Measurements from ENCODE around the gene STX18.

Gene STX18

GRCh38 chr4:4486969-4487368, 54.9 kb downstream of the STX18 start:
- Histone ChIP-seq H3K4me3 (ENCODE audit: control insufficient read depth in 1 of 7, extremely low read depth in 1 of 7, insufficient read depth in 4 of 7, low read depth in 2 of 7, low read length in 6 of 7) (no peak overlapping the region), H3K4me1 (ENCODE audit: control extremely low read depth in 1 of 4, control insufficient read depth in 4 of 4, insufficient read depth in 4 of 4, low read length in 3 of 4) (no peaks in the 10 kb centered on the region), H3K36me3 (ENCODE audit: control insufficient read depth in 4 of 4, insufficient read depth in 4 of 4, low read length in 3 of 4) (no peaks in the 10 kb centered on the region), H3K27ac (ENCODE audit: insufficient read depth in 1 of 2, low read depth in 1 of 2, low read length in 2 of 2, poor library complexity in 1 of 2, severe bottlenecking in 2 of 2) (no peak overlapping the region), H3K27me3 (replicated peaks in 2 of 5; ENCODE audit: control insufficient read depth in 4 of 5, insufficient read depth in 5 of 5, low read length in 4 of 5) (no peaks in the 10 kb centered on the region), H3K9me3 (ENCODE audit: control extremely low read depth in 1 of 5, control insufficient read depth in 4 of 5, insufficient read depth in 2 of 5, low read depth in 1 of 5, low read length in 4 of 5) (no peaks in the 10 kb centered on the region)
- ChIA-PET POLR2A (no interaction called here), CTCF (interaction anchor here (0.6 to 3.1 kb wide), 5 partner anchors 8 to 1325 kb away, joined by 3 to 8 read pairs (median 4); no protein-coding TSS in a partner anchor)
- no peak for DNase-seq
- 100% methylated on average over 2 of the region's 3 CpGs for WGBS (ENCODE audit: insufficient coverage)

- peaks cover 0 to 3% (median 0%) of the 10 kb centered on the region in 4 experiments for H3K36me3 ChIP-seq (ENCODE audit: control insufficient read depth in 4 of 4, insufficient read depth in 4 of 4, low read length in 3 of 4)
- H3K27me3 ChIP-seq (replicated peaks in 2 of 5; ENCODE audit: control insufficient read depth in 4 of 5, insufficient read depth in 5 of 5, low read length in 4 of 5), result no peaks in the 10 kb centered on the region
- H3K9me3 ChIP-seq (ENCODE audit: control extremely low read depth in 1 of 5, control insufficient read depth in 4 of 5, insufficient read depth in 2 of 5, low read depth in 1 of 5, low read length in 4 of 5), result no peaks in the 10 kb centered on the region
- H3K4me3 ChIP-seq (ENCODE audit: control insufficient read depth in 1 of 7, extremely low read depth in 1 of 7, insufficient read depth in 4 of 7, low read depth in 2 of 7, low read length in 6 of 7), result no peak overlapping the region
- CTCF ChIA-PET, result interaction anchor here (0.8 to 3.1 kb wide), 4 partner anchors 7 to 1327 kb away, joined by 3 to 8 read pairs (median 4); no protein-coding TSS in a partner anchor
- POLR2A ChIA-PET, result no interaction called here
- no peak for DNase-seq
- no peaks in the 10 kb centered on the region for H3K4me1 ChIP-seq (ENCODE audit: control extremely low read depth in 1 of 4, control insufficient read depth in 4 of 4, insufficient read depth in 4 of 4, low read length in 3 of 4)
- no peak overlapping the region for H3K27ac ChIP-seq (ENCODE audit: insufficient read depth in 1 of 2, low read depth in 1 of 2, low read length in 2 of 2, poor library complexity in 1 of 2, severe bottlenecking in 2 of 2)
- WGBS (ENCODE audit: insufficient coverage), result 95% methylated on average over 9 of the region's 10 CpGs
Measured at GRCh38 chr4:4485806-4486205, 56.0 kb downstream of the STX18 start.

GRCh38 chr4:4481399-4481994, 60.4 kb downstream of the STX18 start:
- peaks cover 0 to 3% (median 0%) of the 10 kb centered on the region in 4 experiments for H3K36me3 ChIP-seq (ENCODE audit: control insufficient read depth in 4 of 4, insufficient read depth in 4 of 4, low read length in 3 of 4)
- H3K9me3 ChIP-seq (ENCODE audit: control extremely low read depth in 1 of 5, control insufficient read depth in 4 of 5, insufficient read depth in 2 of 5, low read depth in 1 of 5, low read length in 4 of 5), result no peaks in the 10 kb centered on the region
- H3K4me3 ChIP-seq (ENCODE audit: control insufficient read depth in 1 of 7, extremely low read depth in 1 of 7, insufficient read depth in 4 of 7, low read depth in 2 of 7, low read length in 6 of 7), result no peak overlapping the region
- H3K27me3 ChIP-seq (replicated peaks in 2 of 5; ENCODE audit: control insufficient read depth in 4 of 5, insufficient read depth in 5 of 5, low read length in 4 of 5), result no peaks in the 10 kb centered on the region
- 96% methylated on average over 3 of the region's 3 CpGs for WGBS (ENCODE audit: insufficient coverage)
- no peaks in the 10 kb centered on the region for H3K4me1 ChIP-seq (ENCODE audit: control extremely low read depth in 1 of 4, control insufficient read depth in 4 of 4, insufficient read depth in 4 of 4, low read length in 3 of 4)
- DNase-seq, result no peak
- CTCF ChIA-PET, result interaction anchor here (1.3 to 1.7 kb wide), 4 partner anchors 8 to 78 kb away, joined by 3 to 4 read pairs (median 4); no protein-coding TSS in a partner anchor
- no peak overlapping the region for H3K27ac ChIP-seq (ENCODE audit: insufficient read depth in 1 of 2, low read depth in 1 of 2, low read length in 2 of 2, poor library complexity in 1 of 2, severe bottlenecking in 2 of 2)
- POLR2A ChIA-PET, result no interaction called here

- ChIA-PET POLR2A (no interaction called here), CTCF (interaction anchor here (1.1 to 1.7 kb wide), 3 partner anchors 16 to 79 kb away, joined by 3 to 4 read pairs (median 3); no protein-coding TSS in a partner anchor)
- Histone ChIP-seq H3K9me3 (ENCODE audit: control extremely low read depth in 1 of 5, control insufficient read depth in 4 of 5, insufficient read depth in 2 of 5, low read depth in 1 of 5, low read length in 4 of 5) (no peaks in the 10 kb centered on the region), H3K4me3 (ENCODE audit: control insufficient read depth in 1 of 7, extremely low read depth in 1 of 7, insufficient read depth in 4 of 7, low read depth in 2 of 7, low read length in 6 of 7) (no peak overlapping the region), H3K27ac (ENCODE audit: insufficient read depth in 1 of 2, low read depth in 1 of 2, low read length in 2 of 2, poor library complexity in 1 of 2, severe bottlenecking in 2 of 2) (no peak overlapping the region), H3K4me1 (ENCODE audit: control extremely low read depth in 1 of 4, control insufficient read depth in 4 of 4, insufficient read depth in 4 of 4, low read length in 3 of 4) (no peaks in the 10 kb centered on the region), H3K27me3 (replicated peaks in 2 of 5; ENCODE audit: control insufficient read depth in 4 of 5, insufficient read depth in 5 of 5, low read length in 4 of 5) (no peaks in the 10 kb centered on the region), H3K36me3 (ENCODE audit: control insufficient read depth in 4 of 4, insufficient read depth in 4 of 4, low read length in 3 of 4) (peaks cover 0 to 3% (median 0%) of the 10 kb centered on the region in 4 experiments)
- WGBS (ENCODE audit: insufficient coverage), result 97% methylated on average over 6 of the region's 6 CpGs
- no peak for DNase-seq
Measured at GRCh38 chr4:4480685-4481398, 61.0 kb downstream of the STX18 start.

GRCh38 chr4:4480205-4480604, 61.6 kb downstream of the STX18 start:
- Histone ChIP-seq H3K36me3 (ENCODE audit: control insufficient read depth in 4 of 4, insufficient read depth in 4 of 4, low read length in 3 of 4) (peaks cover 0 to 3% (median 0%) of the 10 kb centered on the region in 4 experiments), H3K4me3 (ENCODE audit: control insufficient read depth in 1 of 7, extremely low read depth in 1 of 7, insufficient read depth in 4 of 7, low read depth in 2 of 7, low read length in 6 of 7) (no peak overlapping the region), H3K4me1 (ENCODE audit: control extremely low read depth in 1 of 4, control insufficient read depth in 4 of 4, insufficient read depth in 4 of 4, low read length in 3 of 4) (no peaks in the 10 kb centered on the region), H3K27ac (ENCODE audit: insufficient read depth in 1 of 2, low read depth in 1 of 2, low read length in 2 of 2, poor library complexity in 1 of 2, severe bottlenecking in 2 of 2) (no peak overlapping the region), H3K27me3 (replicated peaks in 2 of 5; ENCODE audit: control insufficient read depth in 4 of 5, insufficient read depth in 5 of 5, low read length in 4 of 5) (no peaks in the 10 kb centered on the region), H3K9me3 (ENCODE audit: control extremely low read depth in 1 of 5, control insufficient read depth in 4 of 5, insufficient read depth in 2 of 5, low read depth in 1 of 5, low read length in 4 of 5) (no peaks in the 10 kb centered on the region)
- POLR2A ChIA-PET, result no interaction called here
- CTCF ChIA-PET, result interaction anchor here (1.1 to 1.7 kb wide), 2 partner anchors 16 to 62 kb away, joined by 3 to 4 read pairs; no protein-coding TSS in a partner anchor
- 89% methylated on average over 6 of the region's 7 CpGs for WGBS (ENCODE audit: insufficient coverage)
- no peak for DNase-seq

- Histone ChIP-seq H3K27me3 (replicated peaks in 2 of 5; ENCODE audit: control insufficient read depth in 4 of 5, insufficient read depth in 5 of 5, low read length in 4 of 5) (no peaks in the 10 kb centered on the region), H3K9me3 (ENCODE audit: control extremely low read depth in 1 of 5, control insufficient read depth in 4 of 5, insufficient read depth in 2 of 5, low read depth in 1 of 5, low read length in 4 of 5) (no peaks in the 10 kb centered on the region), H3K36me3 (ENCODE audit: control insufficient read depth in 4 of 4, insufficient read depth in 4 of 4, low read length in 3 of 4) (peaks cover 0 to 3% (median 0%) of the 10 kb centered on the region in 4 experiments), H3K4me3 (ENCODE audit: control insufficient read depth in 1 of 7, extremely low read depth in 1 of 7, insufficient read depth in 4 of 7, low read depth in 2 of 7, low read length in 6 of 7) (no peak overlapping the region), H3K27ac (ENCODE audit: insufficient read depth in 1 of 2, low read depth in 1 of 2, low read length in 2 of 2, poor library complexity in 1 of 2, severe bottlenecking in 2 of 2) (no peak overlapping the region), H3K4me1 (ENCODE audit: control extremely low read depth in 1 of 4, control insufficient read depth in 4 of 4, insufficient read depth in 4 of 4, low read length in 3 of 4) (no peaks in the 10 kb centered on the region)
- POLR2A ChIA-PET, result no interaction called here
- no peak for DNase-seq
- CTCF ChIA-PET, result interaction anchor here (1.5 kb wide), 1 partner anchor 7 kb away, joined by 5 read pairs; no protein-coding TSS in a partner anchor
- WGBS (ENCODE audit: insufficient coverage), result no CpG with 5 or more reads among the region's 2 CpGs
Measured at GRCh38 chr4:4479366-4479765, 62.5 kb downstream of the STX18 start.

GRCh38 chr4:4477796-4478195, 64.1 kb downstream of the STX18 start:
- Histone ChIP-seq H3K4me3 (ENCODE audit: control insufficient read depth in 1 of 7, extremely low read depth in 1 of 7, insufficient read depth in 4 of 7, low read depth in 2 of 7, low read length in 6 of 7) (no peak overlapping the region), H3K4me1 (ENCODE audit: control extremely low read depth in 1 of 4, control insufficient read depth in 4 of 4, insufficient read depth in 4 of 4, low read length in 3 of 4) (no peaks in the 10 kb centered on the region), H3K27me3 (replicated peaks in 2 of 5; ENCODE audit: control insufficient read depth in 4 of 5, insufficient read depth in 5 of 5, low read length in 4 of 5) (no peaks in the 10 kb centered on the region), H3K36me3 (ENCODE audit: control insufficient read depth in 4 of 4, insufficient read depth in 4 of 4, low read length in 3 of 4) (peaks cover 0 to 3% (median 0%) of the 10 kb centered on the region in 4 experiments), H3K9me3 (ENCODE audit: control extremely low read depth in 1 of 5, control insufficient read depth in 4 of 5, insufficient read depth in 2 of 5, low read depth in 1 of 5, low read length in 4 of 5) (no peaks in the 10 kb centered on the region), H3K27ac (ENCODE audit: insufficient read depth in 1 of 2, low read depth in 1 of 2, low read length in 2 of 2, poor library complexity in 1 of 2, severe bottlenecking in 2 of 2) (no peak overlapping the region)
- 96% methylated on average over 7 of the region's 10 CpGs for WGBS (ENCODE audit: insufficient coverage)
- no peak for DNase-seq
- POLR2A ChIA-PET, result no interaction called here
- CTCF ChIA-PET, result interaction anchor here (1.5 kb wide), 1 partner anchor 9 kb away, joined by 5 read pairs; no protein-coding TSS in a partner anchor
